Activated gamma-delta T cell treated with Interleukin-2 at 50 U/mL for 16 hours (primary cell): ENCODE results near the gene CRYGC.
A peak's percentile ranks its signal among the peaks of the same experiment; 100 is the strongest.
"Not testable (repeated sequence)": the region's sequence is repeated elsewhere in the genome, so short reads cannot be mapped to it uniquely, and the experiment has no call there.

Source experiments
- DNase-seq: peaks from one replicate; pipeline ENCODE4 v3.0.0-alpha.2; 2020

The CRYGC gene

DNA sequence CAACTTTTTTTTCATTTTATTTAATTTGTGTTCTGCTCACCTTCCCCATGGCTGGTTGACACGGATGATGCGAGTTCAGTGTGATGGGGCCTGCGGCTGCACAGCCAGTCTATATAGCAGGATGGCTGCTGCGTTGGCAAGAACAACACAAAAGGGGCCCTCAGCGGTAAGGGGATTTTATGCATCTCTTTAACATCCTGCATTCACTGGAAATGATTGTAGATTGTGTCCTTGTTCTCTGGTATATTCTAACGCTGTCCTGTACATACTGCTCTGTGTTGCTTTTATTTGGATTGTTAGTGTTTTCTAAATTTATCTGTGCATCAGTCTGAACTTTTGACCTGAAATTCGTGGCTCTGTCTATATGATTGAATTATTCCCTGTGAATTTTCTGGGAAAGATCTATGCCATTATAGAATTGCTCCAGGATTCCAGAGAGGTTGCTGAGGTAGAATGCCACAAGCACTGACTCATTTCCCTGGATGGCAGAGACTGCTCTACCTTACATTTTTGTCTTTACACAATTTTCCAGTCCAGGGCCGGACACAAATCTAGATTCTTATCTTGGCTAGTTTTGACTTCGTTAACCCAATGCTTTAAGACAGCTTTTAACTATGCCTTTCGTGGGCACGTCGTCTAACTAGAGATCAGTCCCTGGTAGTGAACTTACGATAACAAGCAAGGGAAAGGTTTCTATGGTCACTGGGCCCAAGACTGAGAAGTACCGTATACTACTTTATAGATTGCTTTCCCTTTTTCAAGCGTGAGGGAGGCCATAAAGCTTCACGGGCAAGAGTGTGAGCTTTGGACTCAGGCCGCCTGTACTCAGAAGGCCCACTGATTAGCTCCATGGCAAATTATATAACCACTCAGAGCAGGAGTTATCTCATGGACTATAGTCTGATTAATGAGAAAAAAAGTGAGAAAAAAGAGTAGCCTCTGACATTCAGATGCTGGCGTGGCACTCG is at the start of gene CRYGC:
TSS of gene CRYGC (minus strand) at position 85 of the 968 bp plus-strand sequence. CDS start at position 49, 36 bp downstream.
- DNase-seq: no peak

DNA sequence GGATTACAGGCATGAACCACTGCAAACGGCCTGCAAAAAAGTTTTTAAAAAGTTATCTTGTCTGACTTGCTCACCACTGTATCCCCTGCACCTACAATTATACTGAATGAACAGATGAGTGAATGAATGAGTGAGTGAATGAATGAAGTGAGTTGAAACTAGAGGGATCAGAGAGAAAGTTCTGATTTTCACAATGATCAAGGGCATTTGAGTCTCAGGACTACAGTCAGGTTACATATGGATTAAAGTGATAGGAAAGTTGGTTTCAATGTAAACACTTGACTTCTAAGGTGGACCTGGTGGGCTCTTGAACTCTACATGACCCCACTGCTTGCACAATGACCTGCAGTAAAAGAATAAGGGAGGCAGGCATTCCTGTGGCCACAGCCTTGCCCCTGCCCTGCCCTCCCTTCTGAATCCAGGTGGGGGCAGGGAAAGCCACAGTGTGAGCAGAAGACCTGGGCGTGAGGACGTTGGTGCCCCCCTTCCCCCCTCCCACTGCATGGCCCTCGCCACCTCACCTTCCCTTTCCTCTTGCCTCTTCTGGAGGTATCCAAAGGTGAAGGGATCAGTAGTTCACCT is 49.5 kb upstream of the CRYGC start:
- no peak for DNase-seq

DNA sequence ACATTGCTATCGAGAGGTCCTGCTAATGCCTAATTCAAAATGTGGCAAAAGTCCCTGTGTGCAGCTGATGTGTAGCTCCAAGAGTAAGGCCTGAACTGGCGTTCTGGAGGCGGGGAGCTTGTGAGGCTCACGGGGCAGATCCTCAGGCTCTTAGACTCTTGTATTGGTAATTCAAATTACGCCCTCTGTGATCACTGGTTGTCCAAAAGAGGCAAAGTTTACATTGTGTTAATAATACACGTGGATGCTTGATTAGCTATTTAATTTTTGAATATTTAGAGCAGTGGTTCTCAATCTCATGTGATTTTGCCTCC is 46.2 kb upstream of the CRYGC start:
- DNase-seq: no peak

DNA sequence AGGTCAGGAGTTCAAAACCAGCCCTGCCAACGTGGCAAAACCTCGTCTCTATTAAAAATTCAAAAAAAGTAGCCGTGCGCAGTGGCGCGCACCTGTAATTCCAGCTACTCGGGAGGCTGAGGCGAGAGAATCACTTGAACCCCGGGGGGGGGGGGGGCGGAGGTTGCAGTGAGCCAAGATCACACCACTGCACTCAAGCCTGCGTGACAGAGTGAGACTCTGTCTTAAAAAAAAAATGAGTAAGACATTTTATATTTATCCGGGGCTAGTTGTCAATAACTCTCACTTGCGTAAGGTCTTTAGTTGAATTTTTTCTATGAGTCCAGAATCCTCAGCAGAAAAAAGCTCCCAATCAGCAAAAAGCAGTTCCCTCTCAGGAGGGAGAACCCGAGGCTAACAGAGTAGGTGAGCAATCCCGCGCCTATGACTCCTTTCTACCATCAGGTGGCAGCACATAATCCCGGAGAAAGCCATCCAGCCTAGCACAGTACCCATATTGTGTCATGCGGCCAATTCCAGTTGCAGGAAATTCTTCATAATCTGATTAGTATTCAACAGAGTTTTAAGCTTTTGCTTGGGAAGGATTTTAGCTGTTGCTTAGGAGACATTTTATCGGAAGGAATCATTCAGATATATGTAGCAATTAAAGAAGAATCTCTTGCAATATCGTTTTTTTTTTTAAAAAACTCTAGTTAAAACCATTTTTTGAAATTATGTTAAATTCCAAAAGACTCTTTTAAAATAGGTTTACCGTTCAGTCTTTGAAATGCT is 45.6 kb upstream of the CRYGC start:
- peak; percentile 57 for DNase-seq

- no peak for DNase-seq
Measured at GRCh38 chr2:208174144-208174543, 44.5 kb upstream of the CRYGC start.

GRCh38 chr2:208172125-208172524 is 42.5 kb upstream of the CRYGC start:
- DNase-seq: no peak

GRCh38 chr2:208164951-208165755 is 35.5 kb upstream of the CRYGC start:
- DNase-seq: no peak

GRCh38 chr2:208163489-208163888 is 33.9 kb upstream of the CRYGC start, which contains the start of gene CRYGA:
TSS of gene CRYGA (minus strand) at chr2:208163589. CDS start at chr2:208163556, 33 bp downstream.
- DNase-seq: no peak

- no peak for DNase-seq
Measured at GRCh38 chr2:208156439-208156838, 26.8 kb upstream of the CRYGC start.

DNA sequence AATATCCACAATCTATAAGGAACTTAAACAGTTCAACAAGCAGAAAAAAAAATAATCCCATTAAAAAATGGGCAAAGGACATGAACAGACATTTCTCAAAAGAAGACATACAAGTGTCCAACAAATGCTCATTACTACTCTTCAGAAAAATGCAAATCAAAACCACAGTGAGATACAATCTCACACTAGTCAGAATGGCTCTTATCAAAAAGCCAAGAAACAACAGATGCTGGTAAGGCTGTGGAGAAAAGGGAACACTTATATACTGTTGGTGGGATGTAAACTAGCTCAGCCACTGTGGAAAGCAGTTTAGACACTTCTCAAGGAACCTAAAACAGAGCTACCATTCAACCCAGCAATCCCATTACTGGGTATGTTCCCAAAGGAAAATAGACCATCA is 23.5 kb upstream of the CRYGC start:
- DNase-seq: no peak

GRCh38 chr2:208150956-208151355 is 21.3 kb upstream of the CRYGC start:
- DNase-seq: no peak

- no peak for DNase-seq
Measured at GRCh38 chr2:208150094-208150493, 20.5 kb upstream of the CRYGC start.

- DNase-seq: no peak
Measured at GRCh38 chr2:208148803-208149202, 19.2 kb upstream of the CRYGC start.

- DNase-seq: no peak
Measured at GRCh38 chr2:208147759-208148158, 18.1 kb upstream of the CRYGC start.

DNA sequence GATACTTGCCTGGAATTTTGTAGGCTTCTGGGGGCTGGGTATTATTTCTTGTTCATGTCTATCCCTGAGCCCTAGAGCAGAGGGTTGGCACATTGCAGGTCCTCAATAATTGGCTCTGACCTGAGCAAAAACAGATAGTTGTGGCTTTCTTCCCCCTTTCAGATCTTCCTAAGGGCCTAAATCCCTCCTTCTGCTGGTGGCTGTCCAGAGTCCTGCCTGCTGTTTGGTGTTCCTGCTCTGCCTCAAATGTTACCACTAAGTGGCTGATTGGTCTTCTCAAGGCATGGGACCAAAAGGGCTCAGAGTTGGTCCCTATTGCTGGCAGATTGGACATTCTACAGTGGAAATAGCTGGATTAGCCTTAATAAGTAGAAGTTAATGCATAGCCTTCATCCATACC is 17.4 kb upstream of the CRYGC start:
- no peak for DNase-seq

DNA sequence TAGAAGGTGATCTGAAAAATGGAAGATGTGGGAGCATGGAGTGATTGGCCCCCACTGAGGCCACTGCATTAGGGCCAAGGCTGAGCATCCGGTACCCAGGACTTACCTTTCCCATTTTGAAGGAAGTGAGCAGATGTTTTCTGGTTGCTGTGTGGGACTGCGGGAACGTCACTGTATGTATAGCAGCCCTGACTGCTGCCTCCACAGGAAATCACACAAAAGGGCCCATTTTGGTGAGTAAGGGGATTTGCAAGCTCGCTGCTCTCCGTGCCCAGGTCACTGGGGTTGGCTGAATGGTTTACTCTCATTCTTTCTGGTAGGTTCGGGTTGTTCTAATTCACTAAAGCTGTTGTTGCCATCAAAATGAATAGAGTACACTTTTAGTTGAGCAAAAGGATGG is 16.4 kb upstream of the CRYGC start, which contains the start of gene CRYGB:
TSS of gene CRYGB (minus strand) at position 153 of the 400 bp plus-strand sequence. CDS start at position 115, 38 bp downstream.
- DNase-seq: no peak

GRCh38 chr2:208142925-208143799 is 13.5 kb upstream of the CRYGC start:
- DNase-seq: no peak

DNA sequence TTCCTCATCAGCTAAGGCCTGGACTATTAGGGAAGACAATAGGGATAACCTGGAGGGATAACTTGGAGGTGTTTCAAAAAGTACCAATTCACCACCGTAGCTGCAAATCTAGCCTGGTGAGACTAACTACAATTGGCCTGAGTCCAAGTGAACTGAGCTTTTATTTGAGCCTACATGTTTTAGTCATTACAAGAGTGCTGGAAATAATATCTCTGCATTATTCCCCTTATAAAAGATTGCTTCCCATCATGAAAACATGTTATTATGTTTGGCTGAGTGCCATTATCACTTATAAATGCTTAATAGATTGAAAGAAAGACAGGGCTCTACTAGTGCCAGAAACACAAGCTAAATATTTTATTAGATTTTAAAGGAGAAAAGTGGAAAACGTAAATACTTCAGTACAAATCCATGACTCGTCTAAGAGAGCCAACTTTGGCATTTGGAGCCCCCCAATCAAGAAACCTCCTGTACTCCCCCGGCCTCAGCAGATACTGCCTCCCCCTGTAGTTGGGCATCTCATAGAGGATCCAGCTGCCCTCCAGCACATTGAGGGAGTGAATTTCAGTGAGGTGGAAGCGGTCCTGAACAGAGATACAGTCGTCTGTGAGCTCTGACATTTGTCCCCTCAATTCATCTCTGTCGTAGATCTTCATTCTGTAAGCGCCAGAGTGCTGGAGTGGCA is 12.8 kb upstream of the CRYGC start:
- no peak for DNase-seq

DNA sequence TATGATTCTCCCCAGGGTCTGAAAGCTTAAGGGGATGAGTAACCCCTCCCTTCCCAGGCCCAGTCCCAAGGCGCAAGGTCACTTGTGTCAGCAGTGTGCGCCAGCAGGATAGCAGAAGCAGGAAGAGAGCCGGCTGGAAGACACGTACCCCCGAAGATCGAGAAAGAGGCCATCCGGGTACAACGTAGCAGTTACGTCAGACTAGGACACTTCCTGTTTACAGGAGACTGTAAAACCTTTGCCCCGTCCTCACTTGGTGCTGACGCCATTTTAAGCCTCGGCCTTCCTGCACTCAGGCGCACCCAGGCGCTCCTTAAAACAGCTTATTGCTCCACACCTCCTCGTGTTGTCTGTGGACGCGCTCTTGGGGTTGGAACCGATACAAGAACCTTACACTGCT is 9.8 kb upstream of the CRYGC start:
- no peak for DNase-seq

- DNase-seq: not testable (repeated sequence)
Measured at GRCh38 chr2:208138334-208138733, 8.7 kb upstream of the CRYGC start.

DNA sequence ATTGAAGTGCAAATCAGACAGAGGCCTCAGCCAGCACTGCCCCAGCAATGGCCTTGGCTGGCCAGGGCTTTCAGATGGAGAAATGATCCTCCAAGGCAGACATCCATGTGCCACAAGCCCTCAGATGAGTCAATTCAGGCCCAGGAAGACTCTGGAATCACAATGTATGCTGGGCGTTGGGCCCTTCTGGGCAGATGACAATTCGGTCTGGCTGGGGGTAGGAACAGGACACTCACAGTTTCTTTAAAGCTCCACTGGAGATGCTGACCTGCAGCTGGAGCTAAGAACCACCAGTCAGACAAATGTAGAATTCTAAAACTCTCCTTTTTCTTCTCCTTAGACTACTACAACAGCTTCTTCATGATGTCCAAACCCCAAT is 7.1 kb upstream of the CRYGC start:
- no peak for DNase-seq
